SU-DHL-6 (cell line): ENCODE data around the gene DSCAML1.

Source experiments
- EZH2phosphoT487 ChIP-seq: fragments of 200-600 bp; sonication (generic), shearing (Covaris generic); conservative IDR thresholded peaks from 2 replicates; pipeline ENCODE4 v1.6.1; 2018; ENCODE audit warnings: mild to moderate bottlenecking, antibody characterized with exemption, low read length, moderate library complexity, mixed read lengths
- TF ChIP-seq, protein P1 (sequence below): fragments of 200-600 bp; sonication (generic); IDR thresholded peaks from one replicate; pipeline ENCODE4 v1.5.1; 2017; ENCODE audit warnings: antibody characterized with exemption, mild to moderate bottlenecking, low read length, moderate library complexity; ENCODE audit not compliant: insufficient read depth, poor library complexity, severe bottlenecking

DNA sequence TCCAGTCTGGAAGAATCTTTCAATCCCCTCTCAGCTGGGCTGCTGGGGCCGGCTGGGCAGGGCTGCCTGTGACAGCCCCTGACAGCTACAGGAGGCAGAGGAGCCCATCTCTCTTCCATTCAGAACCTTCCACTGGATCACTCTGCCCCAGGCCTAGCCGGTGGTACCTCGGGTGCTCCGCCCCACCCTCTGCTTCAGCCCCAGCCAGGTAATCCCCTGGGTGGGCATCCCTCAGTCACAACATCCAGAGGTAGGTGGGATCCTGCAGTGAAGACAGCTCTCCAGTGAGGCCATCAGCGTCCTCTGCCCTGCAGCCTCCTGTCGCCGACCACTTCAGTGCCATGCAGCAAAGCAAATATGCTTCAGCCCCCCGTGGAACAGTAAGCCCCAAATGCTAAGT is 223.7 kb downstream of the DSCAML1 start:
- TF ChIP-seq, protein P1, sequence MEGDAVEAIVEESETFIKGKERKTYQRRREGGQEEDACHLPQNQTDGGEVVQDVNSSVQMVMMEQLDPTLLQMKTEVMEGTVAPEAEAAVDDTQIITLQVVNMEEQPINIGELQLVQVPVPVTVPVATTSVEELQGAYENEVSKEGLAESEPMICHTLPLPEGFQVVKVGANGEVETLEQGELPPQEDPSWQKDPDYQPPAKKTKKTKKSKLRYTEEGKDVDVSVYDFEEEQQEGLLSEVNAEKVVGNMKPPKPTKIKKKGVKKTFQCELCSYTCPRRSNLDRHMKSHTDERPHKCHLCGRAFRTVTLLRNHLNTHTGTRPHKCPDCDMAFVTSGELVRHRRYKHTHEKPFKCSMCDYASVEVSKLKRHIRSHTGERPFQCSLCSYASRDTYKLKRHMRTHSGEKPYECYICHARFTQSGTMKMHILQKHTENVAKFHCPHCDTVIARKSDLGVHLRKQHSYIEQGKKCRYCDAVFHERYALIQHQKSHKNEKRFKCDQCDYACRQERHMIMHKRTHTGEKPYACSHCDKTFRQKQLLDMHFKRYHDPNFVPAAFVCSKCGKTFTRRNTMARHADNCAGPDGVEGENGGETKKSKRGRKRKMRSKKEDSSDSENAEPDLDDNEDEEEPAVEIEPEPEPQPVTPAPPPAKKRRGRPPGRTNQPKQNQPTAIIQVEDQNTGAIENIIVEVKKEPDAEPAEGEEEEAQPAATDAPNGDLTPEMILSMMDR: no peak
- TF ChIP-seq EZH2phosphoT487: no peak
